Measurements from ENCODE around the gene ZBTB8A.

GRCh38 chr1:32525053-32525452 is 14.2 kb upstream of the ZBTB8A start:
- TF ChIP-seq POLR2A (IDR thresholded peaks at IDR 0.05) (no peak), CTCF (IDR thresholded peaks at IDR 0.05) (no peak)

All from lower leg skin (tissue), 3 donors.